ENCODE results near the gene IPO7.
"Not testable (repeated sequence)": the region's sequence is repeated elsewhere in the genome, so short reads cannot be mapped to it uniquely, and the experiment has no call there.

Gene IPO7

DNA sequence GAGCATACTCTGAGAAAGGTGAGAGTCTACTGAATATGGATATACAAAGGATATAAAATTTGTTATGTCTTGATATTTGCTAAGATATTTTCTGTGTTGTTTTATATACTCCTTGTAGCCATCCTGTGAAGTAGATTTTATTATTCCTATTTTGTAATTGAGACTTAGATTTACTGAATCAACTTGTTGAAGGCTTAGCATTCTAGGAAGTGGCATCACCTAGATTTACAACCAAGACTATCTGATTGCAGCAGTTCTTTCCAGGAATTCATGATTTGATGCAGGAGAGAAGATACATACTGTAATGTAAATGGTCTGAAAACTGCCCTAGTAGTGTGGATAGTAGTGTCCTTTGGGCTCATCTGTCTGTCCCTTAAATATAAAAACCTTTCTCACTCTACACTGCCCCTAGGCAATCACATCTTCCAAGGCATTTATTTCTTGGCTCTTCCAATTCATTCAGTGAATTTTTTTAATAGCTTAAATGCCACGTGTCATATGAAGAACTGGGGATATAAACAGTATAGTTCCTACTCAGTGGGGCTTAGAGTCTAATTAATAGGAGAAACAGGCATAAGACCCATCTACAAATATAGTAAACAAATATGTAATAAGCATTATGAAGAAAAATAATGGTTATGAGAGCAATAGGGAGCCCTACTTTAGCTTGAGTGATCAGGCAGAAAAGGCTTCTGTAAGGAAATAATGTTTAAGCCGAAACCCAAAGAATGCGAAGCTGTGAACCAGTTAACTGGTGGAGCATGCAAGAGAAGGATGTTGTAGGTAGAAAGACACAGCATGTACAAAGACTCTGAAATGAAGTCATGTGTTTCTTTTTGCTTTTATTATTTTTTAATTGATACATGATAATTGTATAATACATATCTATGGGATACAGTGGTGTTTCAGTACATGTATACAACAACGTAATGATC is 13.6 kb downstream of the IPO7 start:
- DNase-seq (ENCODE audit: low spot score): no peak

DNA sequence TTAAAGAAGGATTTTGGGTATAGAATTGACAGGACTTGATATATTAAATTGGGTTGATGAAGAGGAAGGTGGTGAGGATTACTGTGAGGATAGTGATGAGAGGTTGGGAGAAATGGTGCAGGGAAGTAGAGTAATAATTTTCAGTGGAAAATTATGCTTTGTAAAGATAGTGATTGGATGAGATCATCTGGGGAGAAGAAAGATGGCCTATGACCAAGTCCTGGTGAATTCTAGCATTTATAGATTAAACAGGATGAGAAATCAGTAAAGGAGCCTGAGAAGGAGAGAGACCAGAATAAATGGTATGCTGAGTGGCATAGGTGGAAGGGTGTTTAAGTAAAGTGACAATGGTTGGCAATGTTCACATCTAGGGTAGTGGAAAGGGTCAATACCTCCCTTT is 15.0 kb downstream of the IPO7 start:
- DNase-seq (ENCODE audit: low spot score): no peak

DNA sequence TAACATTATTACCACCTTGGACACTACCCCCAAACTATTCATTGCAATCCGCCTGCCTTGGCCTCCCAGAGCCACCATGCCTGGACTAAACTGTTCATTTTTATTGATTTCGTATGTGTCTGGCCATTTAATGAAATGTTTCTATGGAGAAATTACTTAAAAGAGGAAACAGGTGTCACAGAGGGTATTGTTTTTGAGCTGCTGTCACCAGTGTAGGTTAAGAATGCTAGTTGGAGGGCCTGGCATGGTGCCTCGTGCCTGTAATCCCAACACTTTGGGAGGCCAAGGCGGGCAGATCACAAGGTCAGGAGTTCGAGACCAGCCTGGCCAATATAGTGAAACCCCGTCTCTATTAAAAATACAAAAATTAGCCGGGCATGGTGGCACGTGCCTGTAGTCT is 17.4 kb downstream of the IPO7 start:
- DNase-seq (ENCODE audit: low spot score): not testable (repeated sequence)

DNA sequence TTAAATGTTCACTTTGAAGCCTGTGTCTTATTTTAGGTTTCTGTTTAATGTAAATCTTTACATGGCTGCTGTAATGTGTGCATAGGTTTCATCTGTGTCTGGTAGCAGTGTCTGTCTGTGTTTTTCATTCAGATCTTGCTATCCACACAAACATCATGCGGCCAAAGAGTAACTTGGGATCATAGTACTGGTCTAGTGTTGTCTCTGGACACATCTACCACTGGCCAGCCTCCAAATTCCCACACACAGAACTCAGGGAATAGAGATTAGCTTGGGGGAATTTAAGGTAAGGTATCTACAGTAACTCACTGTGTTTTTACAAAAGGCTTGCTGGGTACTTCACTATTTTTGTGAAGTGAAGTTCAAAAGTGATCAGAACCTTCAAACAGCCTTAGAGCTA is 44.3 kb downstream of the IPO7 start:
- no peak for DNase-seq (ENCODE audit: low spot score)

DNA sequence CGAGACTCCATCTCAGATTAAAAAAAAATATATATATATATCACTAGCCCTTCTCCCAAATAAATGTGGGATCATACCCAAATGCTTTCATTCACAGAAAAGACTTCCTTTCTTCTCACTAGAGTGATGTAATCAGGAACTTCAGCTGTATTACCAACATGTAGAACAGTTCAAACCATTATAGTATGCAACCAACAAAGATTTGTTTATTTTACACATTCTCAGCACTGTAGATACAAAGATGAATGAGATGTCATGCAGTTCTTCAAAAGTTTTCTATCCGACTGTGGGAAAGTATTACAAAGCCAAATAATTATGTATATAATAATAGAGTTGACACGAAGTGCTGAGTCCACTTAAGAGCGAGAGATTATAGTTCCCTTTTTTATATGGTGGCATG is 54.2 kb downstream of the IPO7 start:
- no peak for DNase-seq (ENCODE audit: low spot score)

DNA sequence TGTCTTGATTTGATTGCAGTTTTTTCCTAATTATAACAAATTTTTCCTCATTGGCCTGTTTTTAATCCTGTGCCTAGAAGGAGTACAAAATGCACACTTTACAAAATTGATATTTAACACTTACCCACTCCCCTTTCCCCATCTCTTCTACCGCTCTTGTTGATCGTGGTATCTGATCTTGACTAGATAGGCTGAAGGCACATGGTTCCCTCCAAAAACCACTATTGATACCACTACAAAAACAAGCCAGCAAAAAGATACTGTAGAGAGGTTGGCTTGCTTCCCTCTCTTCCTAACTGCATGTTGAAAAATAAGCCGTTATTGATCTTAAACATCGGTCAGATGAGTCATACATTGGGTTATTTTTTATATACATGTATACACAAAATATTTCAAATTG is 61.8 kb downstream of the IPO7 start:
- no peak for DNase-seq (ENCODE audit: low spot score)

DNA sequence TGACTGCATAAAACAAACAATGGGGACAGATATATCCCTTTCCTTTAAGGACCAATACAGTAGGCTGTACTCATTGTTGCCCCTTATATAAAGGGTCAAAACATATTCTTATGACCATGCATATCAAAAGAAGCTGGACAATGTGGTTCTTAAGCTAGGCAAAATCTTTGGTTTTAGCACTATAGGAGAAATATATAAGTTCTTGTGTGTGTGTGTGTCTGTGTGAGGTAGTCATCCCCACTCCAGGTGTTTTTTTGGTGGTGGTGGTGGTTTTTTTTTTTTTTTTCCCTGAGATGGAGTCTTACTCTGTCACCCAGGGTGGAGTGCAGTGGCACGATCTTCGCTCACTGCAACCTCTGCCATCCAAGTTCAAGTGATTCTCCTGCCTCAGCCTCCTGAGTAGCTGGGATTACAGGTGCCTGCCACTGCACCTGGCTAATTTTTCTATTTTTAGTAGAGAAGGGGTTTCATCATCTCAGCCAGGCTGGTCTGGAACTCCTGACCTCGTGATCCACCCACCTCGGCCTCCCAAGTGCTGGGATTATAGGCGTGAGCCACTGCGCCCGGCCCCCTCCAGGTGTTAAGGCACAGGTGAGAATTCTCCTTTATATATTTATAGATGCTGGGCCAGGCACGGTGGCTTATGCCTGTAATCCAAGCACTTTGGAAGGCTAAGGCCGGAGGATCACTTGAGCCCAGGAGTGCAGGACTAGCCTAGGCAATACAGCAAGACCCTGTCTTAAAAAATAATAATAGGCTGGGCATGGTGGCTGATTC is 64.3 kb downstream of the IPO7 start:
- no peak for DNase-seq (ENCODE audit: low spot score)

DNA sequence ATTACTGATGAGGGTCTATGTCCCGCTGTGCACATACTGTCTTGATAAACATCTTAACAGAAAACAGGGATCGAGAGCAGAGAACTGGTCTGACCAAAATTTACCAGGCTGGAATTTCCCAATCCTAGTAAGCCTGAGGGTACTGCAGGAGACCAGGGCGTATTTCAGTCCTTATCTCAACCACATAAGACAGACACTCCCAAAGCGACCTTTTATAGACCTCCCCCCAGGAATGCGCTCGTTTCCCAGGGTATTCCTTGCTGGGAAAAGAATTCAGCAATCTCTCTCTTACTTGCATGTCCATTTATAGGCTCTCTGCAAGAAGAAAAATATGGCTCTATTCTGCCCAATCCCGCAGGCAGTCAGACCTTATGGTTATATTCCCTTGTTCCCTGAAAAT is 67.6 kb downstream of the IPO7 start:
- DNase-seq (ENCODE audit: low spot score): not testable (repeated sequence)

DNA sequence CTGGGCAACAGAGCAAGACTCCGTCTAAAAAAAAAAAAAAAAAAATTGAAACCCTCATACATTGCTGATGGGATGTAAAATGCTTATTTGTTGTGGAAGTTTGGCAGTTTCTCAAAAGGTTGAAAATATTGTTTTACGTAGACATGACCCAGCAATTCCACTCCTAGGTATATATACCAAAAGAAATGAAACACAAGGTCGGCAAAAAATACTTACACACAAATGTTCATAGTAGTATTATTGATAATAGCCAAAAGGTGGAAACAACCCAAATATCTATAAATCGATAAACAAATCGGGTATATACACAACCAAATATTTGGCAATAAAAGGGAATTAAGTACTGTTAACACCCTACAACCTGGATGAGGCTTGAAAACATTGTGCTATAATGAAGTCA is 71.3 kb downstream of the IPO7 start:
- DNase-seq (ENCODE audit: low spot score): no peak

DNA sequence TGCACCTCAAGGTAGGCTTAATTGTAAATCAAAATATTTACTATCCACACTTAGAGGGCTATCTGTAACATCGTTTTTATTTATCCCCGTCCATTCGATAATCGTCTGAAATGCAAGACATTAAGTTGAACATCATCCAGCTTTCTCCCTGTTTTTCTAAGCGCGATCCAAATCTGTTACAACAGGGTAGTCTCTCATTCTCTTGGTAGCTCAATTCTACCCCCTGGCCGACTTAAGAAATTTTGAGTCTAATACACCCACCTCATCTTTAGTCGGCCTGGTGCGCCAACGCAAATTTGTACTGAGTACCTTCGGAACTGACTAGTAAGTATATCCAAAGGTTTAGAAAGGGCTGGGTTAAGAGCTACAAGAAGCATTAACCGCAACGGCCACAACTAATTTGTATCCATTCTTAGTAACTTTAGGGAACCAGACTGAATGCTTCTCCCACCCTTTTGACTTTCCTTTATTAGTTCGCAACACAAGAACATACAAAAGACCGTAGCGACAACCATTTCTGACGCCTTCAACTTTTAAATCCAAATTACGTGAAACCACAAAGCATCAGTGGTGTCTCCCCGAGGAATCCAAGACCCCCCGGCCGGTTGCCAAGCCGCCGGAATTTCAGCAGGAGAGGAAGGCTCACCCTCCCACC is 75.3 kb downstream of the IPO7 start:
- no peak for DNase-seq (ENCODE audit: low spot score)

DNA sequence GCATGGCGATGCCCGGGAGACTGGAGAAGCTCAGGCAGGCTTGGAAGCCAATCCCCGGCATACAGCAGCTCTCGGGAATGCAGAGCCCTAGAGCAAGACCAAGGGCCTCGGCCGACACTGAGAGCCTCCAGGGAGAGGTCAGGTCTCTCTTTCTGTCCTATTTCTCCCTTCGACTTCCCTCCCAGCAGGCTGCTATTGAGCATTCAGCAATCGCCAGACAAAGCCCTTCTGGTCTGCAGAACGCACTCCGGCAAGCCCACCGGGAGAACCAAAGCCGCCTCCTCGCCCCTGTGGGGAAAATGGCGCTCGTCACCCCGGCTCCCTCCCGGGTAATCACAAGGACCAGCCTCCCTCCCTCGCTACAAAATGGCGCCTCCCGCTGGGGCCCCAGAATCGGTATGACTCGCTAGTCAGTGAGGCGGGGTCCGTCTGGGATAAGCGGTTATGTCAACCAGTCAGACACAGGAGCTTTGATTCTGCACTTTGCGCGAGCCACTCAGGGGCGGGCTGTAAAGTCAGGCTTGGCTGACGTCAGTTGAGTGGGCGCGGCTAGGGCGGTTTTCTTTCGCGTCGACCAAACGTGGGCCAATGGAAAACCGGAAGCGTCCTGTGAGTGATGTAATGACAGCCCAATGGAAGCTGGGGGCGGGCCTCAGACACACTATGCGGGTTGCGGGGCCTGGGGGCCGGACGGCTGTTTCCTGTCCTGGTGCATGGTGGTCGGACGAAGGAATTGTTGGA is 76.0 kb downstream of the IPO7 start, which contains the start of gene ZNF143:
Gene ZNF143 (plus strand): TSS at position 691 of the 741 bp plus-strand sequence. CDS start 10,297 bp downstream, outside the sequence.
- peak; percentile 100 for DNase-seq (ENCODE audit: low spot score)

DNA sequence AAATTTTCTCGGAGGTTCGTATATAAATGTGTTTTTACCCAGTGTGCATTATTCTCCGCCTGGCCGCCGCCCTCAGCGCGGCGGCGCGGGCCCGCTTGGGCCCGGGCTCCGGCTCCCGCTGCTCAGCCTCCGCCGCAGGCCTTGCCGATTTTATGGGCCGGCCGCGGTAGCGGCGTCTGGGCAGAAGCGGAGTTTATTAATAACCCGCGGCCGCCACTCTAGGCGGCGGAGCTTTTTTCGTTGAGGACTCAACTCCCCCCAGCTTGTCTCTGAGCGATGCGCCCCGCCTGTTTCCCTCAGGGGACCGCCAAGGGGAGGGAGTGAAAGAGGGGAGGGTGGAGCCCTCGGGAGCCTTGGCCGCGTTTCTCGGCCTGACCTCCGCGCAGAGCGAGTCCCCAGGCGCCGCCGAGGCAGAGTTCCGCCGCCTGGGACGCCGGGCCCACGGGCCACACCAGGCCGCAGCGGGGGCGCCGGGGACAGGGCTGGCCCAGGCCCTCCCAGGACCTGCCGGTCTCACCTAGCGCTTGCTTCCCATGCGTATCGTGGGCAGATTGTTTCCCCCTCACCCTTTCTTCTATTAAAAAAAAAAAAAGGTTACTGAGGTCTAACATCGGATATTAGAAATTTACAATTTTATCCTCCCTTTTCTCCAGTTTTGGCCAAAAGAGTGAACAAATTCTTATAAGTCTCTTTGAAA is 76.8 kb downstream of the IPO7 start:
- peak; percentile 83 for DNase-seq (ENCODE audit: low spot score)

DNA sequence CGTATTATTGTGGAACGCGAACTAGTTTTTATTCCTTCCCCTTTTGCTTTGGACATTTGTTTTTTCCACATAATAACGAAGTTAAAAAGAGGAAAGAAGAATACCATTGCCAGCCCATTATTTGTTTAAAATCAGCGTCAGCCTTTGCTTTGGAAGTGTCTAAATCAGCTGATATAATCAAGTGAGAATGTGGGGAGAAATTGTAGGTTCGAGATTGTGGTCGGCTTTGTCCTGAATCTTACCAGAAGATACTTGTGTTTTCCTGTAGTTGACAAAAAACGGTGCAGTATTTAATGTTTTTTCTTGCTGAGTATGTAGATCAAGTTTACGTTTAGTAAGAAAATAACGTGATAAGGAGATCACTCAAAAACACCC is 77.3 kb downstream of the IPO7 start:
- DNase-seq (ENCODE audit: low spot score): no peak

DNA sequence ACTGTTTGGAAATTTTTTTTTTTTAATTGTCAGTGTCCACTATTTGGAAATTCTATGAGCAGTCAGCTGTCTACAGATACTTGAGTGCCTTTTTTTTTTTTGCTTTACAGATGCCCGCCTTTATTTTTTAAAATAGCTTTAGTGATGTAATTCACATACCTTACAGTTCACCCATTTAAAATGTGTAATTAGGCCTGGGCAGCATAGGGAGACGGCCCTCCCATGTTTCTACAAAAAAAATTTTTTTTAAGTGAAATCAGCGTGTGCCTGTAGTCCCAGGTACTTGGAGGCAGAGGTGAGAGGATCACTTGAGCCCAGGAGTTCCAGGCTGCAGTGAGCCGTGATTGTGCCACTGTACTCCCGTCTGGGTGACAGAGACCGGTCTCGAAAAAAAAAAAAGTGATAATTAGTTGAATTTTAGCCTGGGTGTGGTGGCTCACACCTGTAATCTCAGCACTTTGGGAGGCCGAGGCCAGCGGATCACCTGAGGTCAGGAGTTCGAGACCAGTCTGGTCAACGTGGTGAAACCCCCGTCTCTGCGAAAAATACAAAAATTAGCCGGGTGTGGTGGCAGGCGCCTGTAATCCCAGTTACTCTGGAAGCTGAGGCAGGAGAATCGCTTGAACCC is 77.8 kb downstream of the IPO7 start:
- DNase-seq (ENCODE audit: low spot score): no peak

DNA sequence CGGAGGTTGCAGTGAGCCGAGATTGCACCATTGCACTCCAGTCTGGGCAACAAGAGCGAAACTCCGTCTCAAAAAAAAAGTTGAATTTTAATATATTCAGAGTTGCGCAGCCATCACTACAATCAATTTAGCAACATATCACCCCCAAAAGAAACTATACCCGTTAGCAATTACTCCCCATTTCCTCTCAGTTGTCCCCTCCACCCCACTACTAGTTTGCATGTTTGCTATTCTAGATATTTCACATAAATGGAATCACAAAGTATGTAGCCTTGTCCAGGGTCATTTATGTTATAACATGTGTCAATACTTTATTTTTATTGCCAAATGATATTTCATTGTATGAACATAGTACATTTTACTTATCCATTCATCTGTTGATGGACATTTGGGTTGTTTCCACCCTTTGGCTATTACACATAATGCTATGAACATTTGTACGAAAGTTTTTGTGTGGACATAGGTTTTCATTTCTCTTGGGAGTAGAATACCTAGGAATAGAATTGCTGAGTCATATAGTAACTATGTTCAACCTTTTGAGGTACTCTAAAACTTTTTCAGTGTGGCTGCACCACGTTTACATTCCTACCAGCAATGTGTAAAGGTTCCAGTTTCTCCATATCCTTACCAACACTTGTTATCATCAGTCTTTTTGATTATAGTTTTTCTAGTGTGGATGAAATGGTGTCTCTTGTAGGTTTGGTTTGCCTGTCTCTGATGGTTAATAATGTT is 78.5 kb downstream of the IPO7 start:
- no peak for DNase-seq (ENCODE audit: low spot score)

DNA sequence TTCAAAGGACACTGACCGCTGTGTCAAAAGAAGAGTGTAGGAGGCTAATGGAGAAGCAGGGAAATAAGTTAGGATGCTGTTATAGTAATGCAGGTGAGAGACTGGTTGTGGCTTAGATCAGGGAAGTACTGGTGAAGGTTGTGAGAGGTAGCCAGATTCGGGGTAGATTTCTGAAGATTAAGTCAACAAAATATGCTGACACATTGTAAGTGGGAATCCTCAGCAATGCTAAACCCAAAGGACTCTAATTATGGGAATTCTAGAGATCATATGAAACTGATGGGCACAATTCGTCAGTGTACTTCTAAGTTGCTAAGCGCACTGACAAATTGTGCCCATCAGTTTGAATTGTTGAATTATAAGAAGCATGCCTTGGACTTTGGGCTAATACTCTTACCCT is 86.3 kb downstream of the IPO7 start:
- no peak for DNase-seq (ENCODE audit: low spot score)

DNA sequence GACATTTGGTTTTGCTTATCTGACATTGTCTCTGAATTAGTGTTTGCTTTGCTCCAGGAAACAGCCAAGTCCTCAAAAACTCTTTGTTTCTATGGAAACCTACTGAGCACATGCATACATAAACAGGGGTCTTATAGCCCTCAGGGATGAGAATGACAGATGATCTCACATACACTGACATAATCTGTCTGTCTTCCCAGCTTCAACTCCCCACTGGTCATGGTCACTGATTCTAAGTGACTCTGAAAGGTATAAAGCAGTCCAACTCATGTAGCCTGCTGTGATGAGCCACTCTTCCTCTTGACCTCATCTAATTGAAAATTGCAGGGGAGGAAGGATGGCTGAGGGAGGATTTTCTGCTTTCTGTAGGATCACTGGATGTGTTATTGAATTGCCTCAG is 89.0 kb downstream of the IPO7 start:
- no peak for DNase-seq (ENCODE audit: low spot score)

DNA sequence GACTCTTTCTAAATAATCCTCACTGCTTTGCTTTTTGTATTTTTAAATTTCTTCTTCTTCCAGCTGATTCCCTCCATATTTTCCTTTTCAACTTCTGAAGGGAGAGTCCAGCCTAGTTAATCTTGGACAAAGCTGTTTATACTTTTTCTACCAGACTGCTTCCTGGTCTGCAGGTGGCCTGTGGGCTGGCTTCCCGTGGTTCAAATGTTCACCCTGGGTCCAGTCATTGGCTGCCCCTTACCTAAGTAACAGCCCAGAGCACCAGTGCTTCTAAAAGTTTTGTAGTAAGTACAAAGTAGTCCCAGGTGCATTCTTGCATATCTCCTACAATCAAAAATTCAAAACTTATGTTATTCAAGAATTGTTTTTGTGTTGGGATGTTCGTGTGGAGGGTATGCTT is 95.4 kb downstream of the IPO7 start:
- no peak for DNase-seq (ENCODE audit: low spot score)

DNA sequence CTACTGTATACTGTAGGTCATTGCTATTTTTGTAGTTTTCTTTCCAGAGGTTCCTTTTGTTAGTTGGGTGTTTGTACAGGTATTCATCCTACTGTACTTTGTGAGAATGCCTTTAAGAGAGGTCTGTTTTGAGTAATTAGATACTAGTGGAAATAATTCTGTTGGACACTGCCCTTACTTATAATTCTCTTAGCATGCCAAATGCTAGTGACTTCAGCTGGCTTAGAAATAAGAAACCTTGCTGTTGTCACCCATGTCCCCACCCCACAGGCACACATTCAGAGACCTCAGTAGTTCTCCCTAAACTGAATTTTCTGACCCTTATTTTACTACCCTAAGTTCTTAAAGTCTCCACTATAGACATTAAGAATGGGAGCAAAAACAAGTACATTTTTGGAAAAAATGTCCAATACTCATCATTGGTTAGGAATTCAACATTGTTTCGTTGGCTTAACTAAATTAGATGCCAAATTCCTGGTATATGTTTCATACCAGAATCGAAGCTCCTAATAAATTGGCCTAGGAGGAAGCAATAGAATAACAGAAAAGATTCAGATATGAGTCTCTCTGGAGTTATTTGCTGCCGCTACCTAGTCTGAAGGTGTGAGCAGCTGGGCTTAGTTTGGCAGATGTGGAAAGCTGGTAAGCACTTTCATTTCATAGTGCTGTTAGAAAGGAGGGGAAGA is 104.8 kb downstream of the IPO7 start:
- DNase-seq (ENCODE audit: low spot score): no peak

DNA sequence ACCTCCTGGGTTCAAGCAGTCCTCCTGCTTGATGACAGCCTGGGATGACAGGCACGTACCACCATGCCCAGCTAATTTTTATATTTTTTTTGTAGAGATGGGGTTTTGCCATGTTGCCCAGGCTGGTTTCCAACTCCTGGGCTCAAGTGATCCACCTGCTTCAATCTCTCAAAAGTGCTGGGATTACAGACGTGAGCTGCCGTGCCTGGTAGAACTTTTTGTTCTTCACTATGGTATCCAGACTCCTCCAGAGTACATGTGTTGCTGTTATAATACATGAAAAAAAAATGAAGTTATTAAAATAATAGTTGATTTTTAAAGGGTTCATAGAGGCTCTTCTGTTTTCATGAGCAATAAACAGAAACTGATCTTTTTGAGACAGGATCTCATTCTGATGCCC is 105.9 kb downstream of the IPO7 start:
- DNase-seq (ENCODE audit: low spot score): no peak
